Neural progenitor cell (in vitro differentiated cells): ENCODE results near the gene ZFAND3.

Experiments used
- EZH2 ChIP-seq: fragments of 200-600 bp; sonication (generic); IDR thresholded peaks from 2 replicates; pipeline ENCODE4 v1.6.1; 2017; ENCODE audit warnings: antibody characterized with exemption, mild to moderate bottlenecking, moderate library complexity
- EZH2phosphoT487 ChIP-seq: fragments of 200-600 bp; sonication (generic); IDR thresholded peaks from 2 replicates; pipeline ENCODE4 v1.6.1; 2017; ENCODE audit warnings: antibody characterized with exemption
- TF ChIP-seq, protein P1 (sequence below): fragments of 200-600 bp; sonication (generic); IDR thresholded peaks from 2 replicates; pipeline ENCODE4 v1.5.1; 2017; ENCODE audit warnings: antibody characterized with exemption, mild to moderate bottlenecking

DNA sequence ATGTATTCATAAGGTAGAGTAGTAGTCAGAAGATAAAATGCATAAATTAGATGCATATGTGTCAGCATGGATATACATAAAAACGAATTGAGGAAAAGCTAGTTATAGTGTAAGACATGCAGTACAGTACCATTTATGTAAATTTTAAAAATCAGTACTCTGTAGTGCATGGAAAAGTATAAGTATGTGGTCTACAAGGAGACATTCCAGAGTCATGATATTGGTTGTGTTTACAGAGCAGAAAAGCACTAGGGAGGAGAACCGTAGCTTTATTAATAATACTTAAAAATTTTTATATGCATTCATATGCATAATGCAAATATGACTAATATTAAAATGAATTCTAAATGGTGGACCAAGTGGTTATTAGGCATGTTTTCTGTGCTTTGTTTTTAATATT, 220.0 kb downstream of the ZFAND3 start:
- no peak for TF ChIP-seq EZH2
- TF ChIP-seq, protein P1, sequence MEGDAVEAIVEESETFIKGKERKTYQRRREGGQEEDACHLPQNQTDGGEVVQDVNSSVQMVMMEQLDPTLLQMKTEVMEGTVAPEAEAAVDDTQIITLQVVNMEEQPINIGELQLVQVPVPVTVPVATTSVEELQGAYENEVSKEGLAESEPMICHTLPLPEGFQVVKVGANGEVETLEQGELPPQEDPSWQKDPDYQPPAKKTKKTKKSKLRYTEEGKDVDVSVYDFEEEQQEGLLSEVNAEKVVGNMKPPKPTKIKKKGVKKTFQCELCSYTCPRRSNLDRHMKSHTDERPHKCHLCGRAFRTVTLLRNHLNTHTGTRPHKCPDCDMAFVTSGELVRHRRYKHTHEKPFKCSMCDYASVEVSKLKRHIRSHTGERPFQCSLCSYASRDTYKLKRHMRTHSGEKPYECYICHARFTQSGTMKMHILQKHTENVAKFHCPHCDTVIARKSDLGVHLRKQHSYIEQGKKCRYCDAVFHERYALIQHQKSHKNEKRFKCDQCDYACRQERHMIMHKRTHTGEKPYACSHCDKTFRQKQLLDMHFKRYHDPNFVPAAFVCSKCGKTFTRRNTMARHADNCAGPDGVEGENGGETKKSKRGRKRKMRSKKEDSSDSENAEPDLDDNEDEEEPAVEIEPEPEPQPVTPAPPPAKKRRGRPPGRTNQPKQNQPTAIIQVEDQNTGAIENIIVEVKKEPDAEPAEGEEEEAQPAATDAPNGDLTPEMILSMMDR = no peak
- no peak for TF ChIP-seq EZH2phosphoT487
